Measurements from ENCODE around the gene MED20. TPM values are rescaled to one million over a fixed set of nuclear protein-coding genes. Genes with fewer than 3 reads are reported as not detected.

MED20 gene
- total RNA-seq, 1 donor from 2014 or later, result 13.5 TPM

DNA sequence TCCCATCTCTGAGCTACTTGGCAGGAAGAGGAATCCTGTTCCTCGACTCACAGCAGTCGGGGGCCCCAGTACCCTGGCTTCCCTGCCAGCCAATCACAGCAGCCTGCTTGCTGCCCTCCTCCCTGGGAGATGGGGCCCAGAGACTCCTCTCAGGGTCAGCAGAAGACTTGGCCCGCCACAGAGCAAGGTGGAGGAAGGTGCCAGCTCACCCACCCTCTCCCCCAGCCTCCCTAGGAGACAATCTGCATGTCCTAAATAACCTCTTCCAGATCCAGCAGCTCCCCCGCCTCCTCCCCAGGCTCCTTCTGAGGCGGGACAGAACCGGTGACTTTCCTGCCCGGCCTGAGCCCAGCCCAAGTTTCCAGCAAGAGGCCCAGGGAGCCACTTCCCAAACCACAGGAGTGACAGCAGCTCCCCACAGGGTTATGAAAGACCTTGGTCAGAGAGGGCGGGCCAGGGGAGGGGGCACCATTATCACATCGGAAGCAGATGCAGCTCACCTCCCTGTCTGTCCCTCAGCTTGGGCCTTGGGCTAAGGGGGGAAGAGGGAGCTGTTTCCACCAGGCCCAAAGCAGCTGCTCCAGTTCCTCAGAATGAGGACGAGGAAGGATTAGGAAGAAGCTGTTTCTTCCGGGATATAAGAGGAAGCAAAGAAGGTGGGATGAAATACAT lies 18.4 kb upstream of the MED20 start:
- H3K27me3 ChIP-seq, result no peaks in the 10 kb centered on the region
- TF ChIP-seq, protein P1, sequence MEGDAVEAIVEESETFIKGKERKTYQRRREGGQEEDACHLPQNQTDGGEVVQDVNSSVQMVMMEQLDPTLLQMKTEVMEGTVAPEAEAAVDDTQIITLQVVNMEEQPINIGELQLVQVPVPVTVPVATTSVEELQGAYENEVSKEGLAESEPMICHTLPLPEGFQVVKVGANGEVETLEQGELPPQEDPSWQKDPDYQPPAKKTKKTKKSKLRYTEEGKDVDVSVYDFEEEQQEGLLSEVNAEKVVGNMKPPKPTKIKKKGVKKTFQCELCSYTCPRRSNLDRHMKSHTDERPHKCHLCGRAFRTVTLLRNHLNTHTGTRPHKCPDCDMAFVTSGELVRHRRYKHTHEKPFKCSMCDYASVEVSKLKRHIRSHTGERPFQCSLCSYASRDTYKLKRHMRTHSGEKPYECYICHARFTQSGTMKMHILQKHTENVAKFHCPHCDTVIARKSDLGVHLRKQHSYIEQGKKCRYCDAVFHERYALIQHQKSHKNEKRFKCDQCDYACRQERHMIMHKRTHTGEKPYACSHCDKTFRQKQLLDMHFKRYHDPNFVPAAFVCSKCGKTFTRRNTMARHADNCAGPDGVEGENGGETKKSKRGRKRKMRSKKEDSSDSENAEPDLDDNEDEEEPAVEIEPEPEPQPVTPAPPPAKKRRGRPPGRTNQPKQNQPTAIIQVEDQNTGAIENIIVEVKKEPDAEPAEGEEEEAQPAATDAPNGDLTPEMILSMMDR (IDR thresholded peaks at IDR 0.05), result no peak
- intact Hi-C loops (cut with DNase I), result no loop called here
- peak overlapping the region; percentile 9 to 50 for H3K27ac ChIP-seq
- no peaks in the 10 kb centered on the region for H3K9me3 ChIP-seq
- peak in 1 of 2 donors; percentile 74 for DNase-seq (ENCODE audit: low spot score in 2 of 2)
- peaks cover 4 to 20% of the 10 kb centered on the region in 2 donors for H3K4me1 ChIP-seq
- peak overlapping the region in 1 of 2 donors; percentile 84 for H3K4me3 ChIP-seq
- H3K36me3 ChIP-seq, result peaks cover 15 to 25% of the 10 kb centered on the region in 2 donors

DNA sequence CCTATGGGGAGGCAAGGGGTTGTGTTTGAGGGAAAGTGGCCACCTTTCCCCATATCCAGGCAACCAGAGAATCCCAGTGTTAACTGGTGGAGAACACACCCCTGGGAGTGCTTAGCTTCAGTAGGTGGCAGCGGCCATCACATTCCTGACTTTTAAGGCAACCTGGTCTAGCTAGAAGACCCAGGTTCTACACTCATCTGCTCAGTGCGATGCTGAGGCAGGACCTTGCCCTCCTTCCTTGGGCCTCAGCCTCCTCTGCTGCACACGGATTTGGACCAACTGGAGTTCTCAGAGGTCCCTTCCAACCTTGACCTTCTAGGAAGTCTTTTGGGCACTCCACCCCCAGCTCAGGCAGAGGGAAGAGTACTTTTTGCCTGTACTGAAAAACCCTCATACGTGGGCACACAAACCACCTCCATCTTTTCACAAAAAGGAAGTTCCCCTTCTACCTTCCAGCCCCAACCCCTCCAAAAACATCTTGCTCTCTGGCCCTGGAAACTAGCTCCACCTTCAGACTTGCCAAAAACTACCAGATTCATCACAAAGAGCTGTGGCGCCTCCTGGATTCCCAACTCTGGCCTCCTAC lies 17.7 kb upstream of the MED20 start:
- intact Hi-C loops (cut with DNase I), result no loop called here
- H3K4me1 ChIP-seq, result peaks cover 4 to 20% of the 10 kb centered on the region in 2 donors

DNA sequence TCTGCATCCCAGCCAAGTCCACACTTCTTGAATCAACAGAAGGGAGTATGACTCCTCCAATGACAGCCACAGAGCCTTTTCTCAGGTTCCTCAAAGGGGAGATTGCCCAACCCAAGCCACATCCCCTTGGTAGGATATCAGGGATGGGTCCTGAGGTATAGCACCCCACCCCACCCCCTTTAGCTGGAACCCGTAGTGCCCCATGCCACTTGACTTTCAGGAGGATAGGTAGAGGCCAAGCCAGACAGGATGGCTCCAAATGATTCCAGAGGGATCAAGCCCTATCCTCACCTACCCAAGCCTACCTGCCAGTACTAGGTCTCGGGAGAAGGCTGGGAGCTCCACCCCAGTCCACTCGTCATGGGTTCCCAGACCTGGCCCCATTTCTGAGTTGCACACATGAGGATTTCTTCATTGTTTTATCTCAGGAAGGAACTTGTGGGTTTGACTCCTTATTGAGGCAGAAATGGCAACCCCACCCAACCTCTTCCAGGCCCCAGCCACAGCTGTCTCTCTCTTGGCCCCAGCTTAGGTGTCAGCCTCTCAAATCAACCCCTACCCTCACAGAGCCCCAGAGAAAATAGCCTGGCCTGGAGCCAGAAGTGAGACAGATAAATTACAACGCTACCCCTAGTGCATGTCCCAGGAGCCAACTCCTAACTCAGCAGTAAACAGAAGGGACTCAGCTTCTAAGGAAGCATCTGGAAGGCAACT lies 17.1 kb upstream of the MED20 start:
- H3K36me3 ChIP-seq, result peaks cover 26 to 34% of the 10 kb centered on the region in 2 donors
- no peaks in the 10 kb centered on the region for H3K27me3 ChIP-seq
- peaks cover 4 to 20% of the 10 kb centered on the region in 2 donors for H3K4me1 ChIP-seq
- intact Hi-C loops (cut with DNase I), result no loop called here
- TF ChIP-seq, protein P1 (IDR thresholded peaks at IDR 0.05), result no peak
- no peaks in the 10 kb centered on the region for H3K9me3 ChIP-seq
- H3K27ac ChIP-seq, result peak overlapping the region; percentile 42 to 50
- no peak for DNase-seq (ENCODE audit: low spot score in 2 of 2)
- no peak overlapping the region for H3K4me3 ChIP-seq

More for the DNA sequence above, 17.7 kb upstream of the MED20 start:
- Histone ChIP-seq H3K27ac (peak overlapping the region; percentile 42 to 50), H3K4me3 (no peak overlapping the region), H3K27me3 (no peaks in the 10 kb centered on the region), H3K36me3 (peaks cover 20 to 28% of the 10 kb centered on the region in 2 donors), H3K9me3 (no peaks in the 10 kb centered on the region)
- TF ChIP-seq, protein P1 (IDR thresholded peaks at IDR 0.05), result no peak
- DNase-seq (ENCODE audit: low spot score in 2 of 2), result no peak

DNA sequence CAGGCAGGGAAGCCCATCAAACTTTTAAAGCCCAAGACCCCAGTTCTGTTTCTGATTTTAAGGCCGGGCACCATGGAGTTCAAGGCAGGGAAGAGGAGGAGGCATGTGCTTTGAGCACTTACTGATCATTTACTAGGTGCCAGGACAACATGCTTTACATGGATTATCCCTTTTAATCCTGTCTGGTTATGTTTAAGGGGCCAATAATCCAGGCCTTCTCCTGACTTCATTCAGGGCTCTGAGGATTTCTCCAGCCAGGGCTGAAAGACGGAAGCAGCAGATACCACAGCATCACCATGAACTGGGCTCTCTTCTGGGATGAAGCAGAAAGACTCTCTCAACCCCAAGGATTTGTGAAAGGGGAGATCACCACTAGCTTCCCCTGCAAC lies 16.5 kb upstream of the MED20 start:
- Histone ChIP-seq H3K9me3 (no peaks in the 10 kb centered on the region), H3K4me3 (no peak overlapping the region), H3K27ac (no peak overlapping the region), H3K4me1 (peaks cover 3 to 17% of the 10 kb centered on the region in 2 donors), H3K27me3 (no peaks in the 10 kb centered on the region), H3K36me3 (peaks cover 32 to 39% of the 10 kb centered on the region in 2 donors)
- no peak for DNase-seq (ENCODE audit: low spot score in 2 of 2)
- intact Hi-C loops (cut with DNase I), result no loop called here
- TF ChIP-seq, protein P1 (IDR thresholded peaks at IDR 0.05), result no peak

DNA sequence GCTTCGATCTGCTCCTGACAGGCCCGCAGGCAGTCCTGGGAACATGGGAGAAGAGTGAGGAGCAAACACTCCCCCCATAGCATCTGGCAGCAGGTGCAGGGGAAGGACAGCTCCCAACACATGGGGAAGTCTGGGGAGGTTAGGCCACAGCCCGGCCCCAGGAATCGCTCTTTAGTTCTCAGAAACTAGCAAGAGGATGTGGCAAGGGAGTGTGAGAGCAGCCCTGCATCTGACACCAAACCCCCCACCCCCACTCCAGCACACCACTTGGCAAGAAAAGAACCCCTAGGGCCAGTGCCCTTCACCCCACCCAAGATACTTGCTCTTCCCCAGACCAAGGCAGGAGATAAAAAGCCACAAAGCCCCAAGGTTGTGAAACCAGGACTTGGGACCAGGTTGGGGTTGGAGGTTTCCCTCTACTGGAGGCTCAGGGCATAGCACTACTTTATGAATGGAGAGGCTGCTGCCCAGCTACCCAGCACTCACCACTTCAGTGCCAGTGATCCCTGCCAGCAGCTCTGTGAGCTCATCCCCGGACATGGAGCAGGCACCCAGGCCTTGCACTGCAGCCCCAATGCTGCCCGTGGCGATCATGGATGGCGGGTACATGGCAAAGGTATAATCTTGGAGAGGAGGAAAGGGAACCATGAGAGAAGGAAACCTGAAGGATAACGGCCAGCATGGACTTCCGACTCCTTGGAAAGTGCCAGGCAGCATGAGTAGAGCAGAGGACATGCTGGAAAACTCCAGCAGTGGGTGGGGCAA lies 15.3 kb upstream of the MED20 start:
- Histone ChIP-seq H3K9me3 (no peaks in the 10 kb centered on the region), H3K36me3 (peaks cover 42 to 51% of the 10 kb centered on the region in 2 donors), H3K4me3 (no peak overlapping the region), H3K27ac (no peak overlapping the region), H3K27me3 (no peaks in the 10 kb centered on the region), H3K4me1 (peaks cover 0 to 13% of the 10 kb centered on the region in 2 donors)
- intact Hi-C loops (cut with DNase I), result no loop called here
- peak in 1 of 2 donors; percentile 83 for DNase-seq (ENCODE audit: low spot score in 2 of 2)
- TF ChIP-seq, protein P1 (IDR thresholded peaks at IDR 0.05), result peak; percentile 67 to 80 (median 79)

All from ascending aorta (tissue), 2 donors.